HG03175 (cell line): ENCODE data around the gene LAMA2.

Experiments used
- ATAC-seq: cut with Tn5 transposase; IDR thresholded peaks from one replicate; pipeline ENCODE4 v1.9.1; 2021; ENCODE audit warnings: mild to moderate bottlenecking, moderate library complexity; ENCODE audit not compliant: unreplicated experiment

Gene LAMA2

GRCh38 chr6:129351807-129352206 lies 468.9 kb downstream of the LAMA2 start:
- ATAC-seq = no peak

- no peak for ATAC-seq
Observed at GRCh38 chr6:129353067-129353466, 470.1 kb downstream of the LAMA2 start.

- no peak for ATAC-seq
Observed at GRCh38 chr6:129356129-129356528, 473.2 kb downstream of the LAMA2 start.

GRCh38 chr6:129359811-129360681 lies 477.1 kb downstream of the LAMA2 start:
- ATAC-seq = no peak

- ATAC-seq = no peak
Observed at GRCh38 chr6:129360682-129360955, 477.7 kb downstream of the LAMA2 start.

- no peak for ATAC-seq
Observed at GRCh38 chr6:129364037-129364436, 481.1 kb downstream of the LAMA2 start.

GRCh38 chr6:129364767-129365166 lies 481.8 kb downstream of the LAMA2 start:
- ATAC-seq = no peak

- ATAC-seq = no peak
Observed at GRCh38 chr6:129368076-129368475, 485.1 kb downstream of the LAMA2 start.

- ATAC-seq = no peak
Observed at GRCh38 chr6:129368970-129369369, 486.0 kb downstream of the LAMA2 start.

GRCh38 chr6:129369737-129370136 lies 486.8 kb downstream of the LAMA2 start:
- no peak for ATAC-seq

- ATAC-seq = peak; percentile 66
Observed at GRCh38 chr6:129370268-129370916, 487.5 kb downstream of the LAMA2 start.

- ATAC-seq = no peak
Observed at GRCh38 chr6:129381885-129382284, 498.9 kb downstream of the LAMA2 start.

GRCh38 chr6:129382916-129383315 lies 500.0 kb downstream of the LAMA2 start:
- no peak for ATAC-seq

GRCh38 chr6:129385117-129385516 lies 502.2 kb downstream of the LAMA2 start:
- ATAC-seq = no peak

- ATAC-seq = no peak
Observed at GRCh38 chr6:129390900-129391299, 508.0 kb downstream of the LAMA2 start.

GRCh38 chr6:129393654-129394053 lies 510.7 kb downstream of the LAMA2 start:
- ATAC-seq = no peak

- no peak for ATAC-seq
Observed at GRCh38 chr6:129398764-129399163, 515.8 kb downstream of the LAMA2 start.

GRCh38 chr6:129402244-129402643 lies 519.3 kb downstream of the LAMA2 start:
- no peak for ATAC-seq

- ATAC-seq = no peak
Observed at GRCh38 chr6:129411092-129411491, 528.2 kb downstream of the LAMA2 start.

- ATAC-seq = no peak
Observed at GRCh38 chr6:129416337-129416990, 533.5 kb downstream of the LAMA2 start.

GRCh38 chr6:129417416-129418086 lies 534.6 kb downstream of the LAMA2 start:
- ATAC-seq = no peak
